ENCODE results near the gene MCU. TPM values are rescaled to one million over a fixed set of nuclear protein-coding genes. Genes with fewer than 3 reads are reported as not detected.

The MCU gene
- total and polyA plus RNA-seq, 2 of the 4 experiments (the other 2 are of a cell fraction): 36.2 to 36.7 TPM

DNA sequence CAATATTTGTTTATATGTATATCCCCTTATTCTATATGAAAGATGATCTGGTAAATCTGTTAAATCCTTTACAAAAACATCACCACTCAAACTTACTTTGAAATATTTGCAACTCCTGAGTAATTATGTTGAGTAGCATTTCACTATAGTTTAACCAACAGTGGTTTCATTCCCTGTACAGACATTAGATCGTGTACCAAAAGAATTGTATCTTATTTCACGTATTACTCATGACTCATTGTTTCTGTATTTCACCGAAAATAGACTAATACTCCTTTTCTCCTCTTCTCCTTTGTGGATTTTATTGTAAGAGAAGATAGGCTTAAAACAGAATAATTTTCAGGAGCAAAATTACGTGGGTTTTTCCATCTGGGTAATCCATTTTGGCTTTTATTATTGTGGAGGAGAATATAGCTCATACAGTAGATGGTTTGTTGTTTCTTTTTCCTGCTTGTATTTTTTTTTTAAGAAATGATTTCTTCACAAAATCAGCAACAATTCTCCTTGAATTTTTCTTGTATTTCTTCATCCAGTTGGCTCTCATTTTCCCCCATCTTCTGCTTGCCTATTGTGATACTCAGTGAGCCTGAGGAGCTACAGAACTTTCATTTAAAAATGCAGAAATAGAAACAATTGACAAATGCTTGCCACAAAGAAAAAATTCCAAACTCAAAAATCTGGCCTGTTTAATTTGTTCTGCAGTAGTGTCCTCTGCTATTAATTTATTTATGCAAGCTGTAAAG, 111.0 kb downstream of the MCU start:
- H3K4ac ChIP-seq (ENCODE audit: low read depth, low read length): peak overlapping the region; percentile 37; the same call in 1 of the 2 replicates
- in situ Hi-C loops (cut with MboI; ENCODE audit: low sequenced_read_pairs): no loop called here
- no CpG with 5 or more reads among the region's 4 CpGs for WGBS, 2 experiments (ENCODE audit: extremely low coverage in 2 of 2, insufficient read length in 1 of 2)
- H3K56ac ChIP-seq (ENCODE audit: extremely low read depth, insufficient read depth, low read length): no peak overlapping the region
- no peak overlapping the region for H2AK5ac ChIP-seq (ENCODE audit: low read depth, low read length)
- H2BK15ac ChIP-seq (ENCODE audit: low read depth, low read length): no peak overlapping the region
- no peak overlapping the region for H2AK9ac ChIP-seq (replicated peaks; ENCODE audit: low read depth, low read length, poor library complexity)
- H3K27ac ChIP-seq (ENCODE audit: insufficient read depth, low read length): peak overlapping the region; percentile 32; the same call in 1 of the 2 replicates
- 0 out of 2 replicates have a peak overlapping the region, but pooled peaks have one; percentile 20 for H3K4me3 ChIP-seq (ENCODE audit: insufficient read depth, low read depth, low read length)
- dilution Hi-C loops (cut with HindIII; ENCODE audit: low sequenced_read_pairs, unreplicated experiment): no loop called here
- BruUV-seq (replicated peaks): no TSS peak
- no peaks in the 10 kb centered on the region for H3K27me3 ChIP-seq (ENCODE audit: control insufficient read depth, insufficient read depth, low read length)
- peak overlapping the region; percentile 21; the same call in 1 of the 2 replicates for H2BK20ac ChIP-seq (ENCODE audit: low read depth, low read length)
- H3K9me3 ChIP-seq (ENCODE audit: control insufficient read depth, insufficient read depth, low read length): no peaks in the 10 kb centered on the region
- POLR2A ChIA-PET (ENCODE audit: unreplicated experiment): no interaction called here
- peak overlapping the region; percentile 51 for H2BK120ac ChIP-seq (ENCODE audit: low read depth, low read length)
- H2BK5ac ChIP-seq (ENCODE audit: low read depth, low read length, poor library complexity, severe bottlenecking): peak overlapping the region; percentile 82
- peak overlapping the region; percentile 67; the same call in 1 of the 2 replicates for H3K9ac ChIP-seq (ENCODE audit: low read depth, low read length)
- peak overlapping the region; percentile 86 for H3K4me2 ChIP-seq (ENCODE audit: low read depth, low read length)
- no peak overlapping the region for H3K23ac ChIP-seq (ENCODE audit: low read depth, low read length)
- CTCF ChIA-PET: interaction anchor here (0.7 kb wide), 1 partner anchor 34 kb away, joined by 3 read pairs; no protein-coding TSS in a partner anchor
- ATAC-seq (ENCODE audit: low read depth): peak; percentile 91
- H3K18ac ChIP-seq (ENCODE audit: low read depth, low read length): peak overlapping the region; percentile 61
- no peak overlapping the region for H2AFZ ChIP-seq (replicated peaks; ENCODE audit: low read length, poor library complexity)
- H3K79me1 ChIP-seq (ENCODE audit: low read depth in 1 of 2, low read length in 2 of 2): peaks cover 24 to 50% of the 10 kb centered on the region in 2 experiments
- H4K20me1 ChIP-seq (ENCODE audit: insufficient read depth, low read length): peaks cover 3% of the 10 kb centered on the region; the same call in 1 of the 2 replicates
- no peak overlapping the region; the same call in 1 of the 2 replicates for H4K91ac ChIP-seq (ENCODE audit: insufficient read depth, low read depth, low read length)
- peak; percentile 33; the same call in 1 of the 2 replicates for TF ChIP-seq FOS (IDR thresholded peaks at IDR 0.05; ENCODE audit: low read depth, low read length)
- TF ChIP-seq CHD1 (IDR thresholded peaks at IDR 0.05; ENCODE audit: low read depth, low read length): no peak
- DNase-seq: peak; percentile 74
- H4K5ac ChIP-seq (ENCODE audit: low read depth, low read length): no peak overlapping the region
- no peaks in the 10 kb centered on the region for H3K36me3 ChIP-seq (ENCODE audit: control insufficient read depth, insufficient read depth, low read length)
- intact Hi-C loops (cut with micrococcal nuclease): no loop called here
- H4K8ac ChIP-seq (ENCODE audit: low read depth in 2 of 2, low read length in 2 of 2): peak overlapping the region in 1 of 2 experiments; percentile 49; a peak in 2 of 4 replicates
- H3K14ac ChIP-seq (replicated peaks; ENCODE audit: low read depth, low read length): peak overlapping the region; percentile 57; the same call in 1 of the 2 replicates
- H3K9me1 ChIP-seq (ENCODE audit: insufficient read depth, low read length): peaks cover 12% of the 10 kb centered on the region
- peaks cover 10% of the 10 kb centered on the region for H3K4me1 ChIP-seq (ENCODE audit: control insufficient read depth, insufficient read depth, low read length)

Data from IMR-90 (cell line).